H9 (cell line): ENCODE data around the gene SLIT2. TPM values are rescaled to one million over a fixed set of nuclear protein-coding genes. Genes with fewer than 3 reads are reported as not detected.

Experiments used
- DNase-seq: peaks from one replicate; pipeline ENCODE4 v3.0.0-alpha.2; 2017
- H2AFZ ChIP-seq: one replicate; pipeline ENCODE4 v1.6.1; 2013; ENCODE audit warnings: mild to moderate bottlenecking, low read length, control low read depth, moderate library complexity
- H2AK5ac ChIP-seq: 2 replicates; pipeline ENCODE4 v1.6.1; 2013; ENCODE audit warnings: low read length, control low read depth, mixed read lengths; ENCODE audit not compliant: insufficient read length
- H2BK120ac ChIP-seq: one replicate; pipeline ENCODE4 v1.6.1; 2013; ENCODE audit warnings: low read depth, mild to moderate bottlenecking, low read length, control low read depth, inconsistent platforms; ENCODE audit not compliant: poor library complexity, severe bottlenecking
- H2BK12ac ChIP-seq: 2 replicates; pipeline ENCODE4 v1.6.1; 2013; ENCODE audit warnings: low read length, control low read depth, mixed read lengths, low read depth; ENCODE audit not compliant: insufficient read length
- H2BK15ac ChIP-seq: 2 replicates; pipeline ENCODE4 v1.6.1; 2013; ENCODE audit warnings: low read depth, low read length, control low read depth
- H2BK20ac ChIP-seq: one replicate; pipeline ENCODE4 v1.6.1; 2013; ENCODE audit warnings: low read depth, mild to moderate bottlenecking, low read length, control low read depth, inconsistent platforms; ENCODE audit not compliant: poor library complexity, severe bottlenecking
- H2BK5ac ChIP-seq: 2 replicates; pipeline ENCODE4 v1.6.1; 2013; ENCODE audit warnings: low read length, control low read depth, mixed read lengths; ENCODE audit not compliant: insufficient read length
- H3K14ac ChIP-seq: 2 replicates; pipeline ENCODE4 v1.6.1; 2013; ENCODE audit warnings: low read length, control low read depth; ENCODE audit not compliant: insufficient read depth
- H3K18ac ChIP-seq: 2 replicates; pipeline ENCODE4 v1.6.1; 2013; ENCODE audit warnings: low read depth, mild to moderate bottlenecking, mixed read lengths, low read length, control low read depth; ENCODE audit not compliant: insufficient read length
- H3K23ac ChIP-seq: 2 replicates; pipeline ENCODE4 v1.6.1; 2013; ENCODE audit warnings: low read length, control low read depth, mixed read lengths, low read depth; ENCODE audit not compliant: insufficient read length
- H3K23me2 ChIP-seq: 2 replicates; pipeline ENCODE4 v1.6.1; 2013; ENCODE audit warnings: low read depth, mild to moderate bottlenecking, mixed read lengths, low read length, control low read depth; ENCODE audit not compliant: insufficient read length, poor library complexity, severe bottlenecking
- H3K27ac ChIP-seq: 2 replicates; pipeline ENCODE4 v1.5.1; 2013; ENCODE audit warnings: low read length, control low read depth, mixed read lengths, low read depth; ENCODE audit not compliant: insufficient read length
- H3K27me3 ChIP-seq: 2 replicates; pipeline ENCODE4 v1.6.1; 2013; ENCODE audit warnings: low read length, control low read depth, inconsistent platforms; ENCODE audit not compliant: insufficient read depth
- H3K4ac ChIP-seq: 2 replicates; pipeline ENCODE4 v1.6.1; 2013; ENCODE audit warnings: low read depth, mild to moderate bottlenecking, control low read depth, inconsistent platforms, low read length, moderate library complexity
- H3K4me1 ChIP-seq: 2 replicates; pipeline ENCODE4 v1.6.1; 2013; ENCODE audit warnings: low read length, control low read depth, inconsistent platforms; ENCODE audit not compliant: insufficient read depth
- H3K4me2 ChIP-seq: 2 replicates; pipeline ENCODE4 v1.6.1; 2013; ENCODE audit warnings: low read length, control low read depth, mixed read lengths; ENCODE audit not compliant: insufficient read length, insufficient read depth
- H3K56ac ChIP-seq: 2 replicates; pipeline ENCODE4 v1.6.1; 2013; ENCODE audit warnings: low read depth, mild to moderate bottlenecking, mixed read lengths, low read length, control low read depth; ENCODE audit not compliant: insufficient read length
- H3K79me1 ChIP-seq: 2 replicates; pipeline ENCODE4 v1.6.1; 2013; ENCODE audit warnings: low read depth, mild to moderate bottlenecking, moderate library complexity, low read length, control low read depth, inconsistent platforms; ENCODE audit not compliant: insufficient read depth, poor library complexity, severe bottlenecking
- H3K79me2 ChIP-seq: 2 replicates; pipeline ENCODE4 v1.6.1; 2013; ENCODE audit warnings: low read length, control low read depth, inconsistent platforms; ENCODE audit not compliant: insufficient read depth
- H3K9ac ChIP-seq: 2 replicates; pipeline ENCODE4 v1.6.1; 2013; ENCODE audit warnings: low read length, control low read depth, mixed read lengths; ENCODE audit not compliant: insufficient read length; ENCODE audit errors: extremely low read depth
- H3K9me3 ChIP-seq: one replicate; pipeline ENCODE4 v1.6.1; 2013; ENCODE audit warnings: low read depth, low read length, inconsistent platforms; ENCODE audit not compliant: control insufficient read depth
- H3T11ph ChIP-seq: one replicate; pipeline ENCODE4 v1.6.1; 2013; ENCODE audit warnings: mild to moderate bottlenecking, low read length, control low read depth, inconsistent platforms
- H4K20me1 ChIP-seq: one replicate; pipeline ENCODE4 v1.6.1; 2013; ENCODE audit not compliant: control insufficient read depth, insufficient read length, insufficient read depth
- H4K5ac ChIP-seq: 2 replicates; pipeline ENCODE4 v1.6.1; 2013; ENCODE audit warnings: low read depth, mild to moderate bottlenecking, mixed read lengths, low read length, control low read depth; ENCODE audit not compliant: insufficient read length
- H4K8ac ChIP-seq: replicated peaks from 2 replicates; pipeline ENCODE4 v1.6.1; 2013; ENCODE audit warnings: low read length, control low read depth, mixed read lengths, low read depth; ENCODE audit not compliant: insufficient read length
- H4K91ac ChIP-seq: 2 replicates; pipeline ENCODE4 v1.6.1; 2013; ENCODE audit warnings: low read depth, mild to moderate bottlenecking, moderate library complexity, mixed read lengths, low read length, control low read depth; ENCODE audit not compliant: insufficient read length
- H3K27ac Mint-ChIP-seq, 3 experiments: 2 replicates in 2 of 3; 3 replicates in 1 of 3; pipeline ENCODE4 v1.8.0; 2020 to 2021; ENCODE audit warnings: mixed read lengths in 3 of 3, mild to moderate bottlenecking in 1 of 3, moderate library complexity in 1 of 3
- H3K27me3 Mint-ChIP-seq: 2 replicates; pipeline ENCODE4 v1.8.0; 2021; ENCODE audit warnings: low read depth, mild to moderate bottlenecking, moderate library complexity, mixed read lengths
- H3K36me3 Mint-ChIP-seq, 3 experiments: 2 replicates in 2 of 3; 3 replicates in 1 of 3; pipeline ENCODE4 v1.8.0; 2020 to 2021; ENCODE audit warnings: low read depth in 3 of 3, mixed read lengths in 3 of 3; ENCODE audit not compliant: insufficient read depth in 1 of 3
- H3K4me1 Mint-ChIP-seq, 2 experiments: 2 replicates each; pipeline ENCODE4 v1.8.0; 2020; ENCODE audit warnings: mixed read lengths in 2 of 2
- H3K4me3 Mint-ChIP-seq, 2 experiments: 2 replicates in 1 of 2; 3 replicates in 1 of 2; pipeline ENCODE4 v1.8.0; 2020 to 2021; ENCODE audit warnings: mild to moderate bottlenecking in 2 of 2, mixed read lengths in 2 of 2, moderate library complexity in 1 of 2
- H3K9me3 Mint-ChIP-seq, 2 experiments: 2 replicates in 1 of 2; 3 replicates in 1 of 2; pipeline ENCODE4 v1.8.0; 2020; ENCODE audit warnings: mild to moderate bottlenecking in 2 of 2, mixed read lengths in 2 of 2, moderate library complexity in 1 of 2
- WGBS: extraction: QIAGEN DNeasy Blood & Tissue Kit; methylation state at CpG from one replicate; pipeline ENCODE4 v1.1.7; 2013; ENCODE audit warnings: missing lambda C conversion rate, low lambda C conversion rate, mixed read lengths; ENCODE audit not compliant: insufficient read length; ENCODE audit errors: extremely low coverage; 5-methylcytosine and 5-hydroxymethylcytosine counted together
- total RNA-seq: library from RNA; stranded (reverse); gene quantifications from 2 replicates; pipeline ENCODE4 v1.2.1, GENCODE V29; 2021
- TF ChIP-seq, protein P1 (sequence below): fragments of 200-600 bp; sonication (generic); conservative IDR thresholded peaks from 3 replicates; pipeline ENCODE4 v1.8.0; 2021; ENCODE audit warnings: antibody characterized with exemption, mild to moderate bottlenecking

The SLIT2 gene
- total RNA-seq, 1 experiment from 2014 or later, result 1.3 TPM

DNA sequence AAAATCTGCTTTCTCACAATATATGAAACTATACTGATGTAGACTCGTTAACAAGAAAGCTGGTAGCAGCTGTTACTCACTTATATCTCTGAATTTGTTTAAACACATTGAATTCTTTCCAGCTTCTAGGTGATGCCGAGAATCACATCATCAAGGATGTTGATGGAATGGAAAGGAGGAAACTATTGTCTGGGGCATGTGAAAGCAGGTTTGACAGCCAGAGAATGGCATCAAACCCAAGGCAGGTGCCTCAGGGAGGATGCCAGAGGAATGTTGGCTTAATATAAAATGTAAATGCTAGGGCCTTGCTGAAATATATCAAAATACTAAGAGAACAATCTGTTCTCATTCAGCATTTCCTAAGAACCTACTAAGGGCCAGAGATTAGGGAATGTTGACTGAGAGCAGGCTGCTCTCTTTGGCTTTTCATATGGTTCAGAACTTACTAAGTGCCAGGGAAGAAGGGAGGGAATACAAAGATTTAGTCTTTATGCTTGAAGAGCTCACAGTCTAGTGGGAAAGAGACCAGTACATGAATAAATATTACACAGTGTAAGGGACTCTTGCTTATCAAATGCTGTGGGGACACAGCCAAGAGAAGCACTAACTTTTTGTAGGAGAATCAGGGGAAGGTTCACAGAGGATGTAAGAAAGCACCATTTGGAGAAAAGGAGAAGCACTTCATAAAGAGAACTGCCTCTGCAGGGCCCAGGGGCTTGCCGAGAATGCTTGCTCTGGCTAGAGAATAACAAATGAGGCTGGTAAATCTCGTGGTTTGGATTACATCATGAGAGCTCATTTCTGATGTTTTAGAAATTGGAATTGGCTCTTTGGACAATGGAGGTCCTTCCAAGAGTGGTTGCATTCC is 14.7 kb downstream of the SLIT2 start:
- Mint-ChIP-seq H3K27me3 (no peaks in the 10 kb centered on the region), H3K4me3 (no peak overlapping the region), H3K4me1 (peaks cover 2 to 6% of the 10 kb centered on the region in 2 experiments), H3K9me3 (no peaks in the 10 kb centered on the region), H3K27ac (no peak overlapping the region), H3K36me3 (no peaks in the 10 kb centered on the region)
- Histone ChIP-seq H4K5ac (no peak overlapping the region), H3K56ac (no peak overlapping the region), H2BK15ac (no peak overlapping the region), H3K79me2 (no peaks in the 10 kb centered on the region), H3K4me1 (no peaks in the 10 kb centered on the region), H4K20me1 (no peaks in the 10 kb centered on the region), H3K27me3 (no peaks in the 10 kb centered on the region), H3K9me3 (no peaks in the 10 kb centered on the region), H2AK5ac (no peak overlapping the region), H4K91ac (no peak overlapping the region), H3K23ac (no peak overlapping the region), H2BK120ac (no peak overlapping the region), H3K27ac (no peak overlapping the region), H2BK12ac (no peak overlapping the region), H3K14ac (no peak overlapping the region), H4K8ac (no peak overlapping the region), H3K18ac (no peak overlapping the region), H2BK20ac (no peak overlapping the region), H2BK5ac (no peak overlapping the region), H3K23me2 (no peaks in the 10 kb centered on the region), H3K79me1 (no peaks in the 10 kb centered on the region), H2AFZ (no peak overlapping the region), H3K9ac (no peak overlapping the region), H3K4ac (no peak overlapping the region), H3K4me2 (no peak overlapping the region), H3T11ph (no peak overlapping the region)
- WGBS, result no CpG with 5 or more reads among the region's 4 CpGs
- DNase-seq, result no peak
- TF ChIP-seq, protein P1, sequence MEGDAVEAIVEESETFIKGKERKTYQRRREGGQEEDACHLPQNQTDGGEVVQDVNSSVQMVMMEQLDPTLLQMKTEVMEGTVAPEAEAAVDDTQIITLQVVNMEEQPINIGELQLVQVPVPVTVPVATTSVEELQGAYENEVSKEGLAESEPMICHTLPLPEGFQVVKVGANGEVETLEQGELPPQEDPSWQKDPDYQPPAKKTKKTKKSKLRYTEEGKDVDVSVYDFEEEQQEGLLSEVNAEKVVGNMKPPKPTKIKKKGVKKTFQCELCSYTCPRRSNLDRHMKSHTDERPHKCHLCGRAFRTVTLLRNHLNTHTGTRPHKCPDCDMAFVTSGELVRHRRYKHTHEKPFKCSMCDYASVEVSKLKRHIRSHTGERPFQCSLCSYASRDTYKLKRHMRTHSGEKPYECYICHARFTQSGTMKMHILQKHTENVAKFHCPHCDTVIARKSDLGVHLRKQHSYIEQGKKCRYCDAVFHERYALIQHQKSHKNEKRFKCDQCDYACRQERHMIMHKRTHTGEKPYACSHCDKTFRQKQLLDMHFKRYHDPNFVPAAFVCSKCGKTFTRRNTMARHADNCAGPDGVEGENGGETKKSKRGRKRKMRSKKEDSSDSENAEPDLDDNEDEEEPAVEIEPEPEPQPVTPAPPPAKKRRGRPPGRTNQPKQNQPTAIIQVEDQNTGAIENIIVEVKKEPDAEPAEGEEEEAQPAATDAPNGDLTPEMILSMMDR, result no peak
